Testis (tissue), 2 donors: ENCODE data around the gene CEACAM19.

ENCODE experiments used
- CTCF ChIP-seq, 3 experiments: fragments of 450-650 bp in 2 of 3; fragments of 200-600 bp in 1 of 3; sonication (generic) in 1 of 3; IDR thresholded peaks; one replicate each; pipeline ENCODE4 v1.5.1; 2016 to 2019; ENCODE audit warnings: antibody characterized with exemption in 3 of 3, mild to moderate bottlenecking in 2 of 3, moderate library complexity in 1 of 3
- POLR2A ChIP-seq: fragments of 450-650 bp; IDR thresholded peaks from one replicate; pipeline ENCODE4 v1.6.1; 2017; ENCODE audit warnings: antibody characterized with exemption, mild to moderate bottlenecking, moderate library complexity

GRCh38 chr19:44661205-44661604 lies 10.1 kb upstream of the CEACAM19 start:
- TF ChIP-seq CTCF (IDR thresholded peaks at IDR 0.05) (no peak), POLR2A (no peak)
